Mucosa of descending colon (tissue), 3 donors: Measurements from ENCODE around the gene PKHD1. TPM values are rescaled to one million over a fixed set of nuclear protein-coding genes. Genes with fewer than 3 reads are reported as not detected.

Experiments
- ATAC-seq: fragments of 200-7000 bp; cut with Tn5 transposase; one replicate; pipeline ENCODE4 v1.9.1; 2020; ENCODE audit warnings: mild to moderate bottlenecking, moderate library complexity
- DNase-seq, 3 donors: peaks; one replicate each; pipeline ENCODE4 v3.0.0-alpha.2; 2020
- H3K36me3 ChIP-seq: fragments of 200-600 bp; one replicate; pipeline ENCODE4 v1.8.0; 2021; ENCODE audit warnings: low read depth, mild to moderate bottlenecking
- H3K4me1 ChIP-seq: fragments of 200-600 bp; one replicate; pipeline ENCODE4 v1.8.0; 2021; ENCODE audit warnings: low read depth, mild to moderate bottlenecking
- H3K4me3 ChIP-seq: fragments of 200-600 bp; one replicate; pipeline ENCODE4 v1.8.0; 2021; ENCODE audit warnings: mild to moderate bottlenecking
- H3K9me3 ChIP-seq: fragments of 200-600 bp; one replicate; pipeline ENCODE4 v1.8.0; 2021; ENCODE audit warnings: mild to moderate bottlenecking
- intact Hi-C, 2 donors: fragments of 100-400 bp; cut with DNase I in 1 of 2; cut with micrococcal nuclease in 1 of 2; formaldehyde crosslinking; loops; one replicate each; pipeline versions ENCODE4 v1.11.0 to v1.11.1; 2022; cut with DNase I, micrococcal nuclease
- total RNA-seq, 3 donors: library from RNA; stranded (reverse); fragmentation: NEBNext Ultra II Directional in 2 of 3; extraction: Animal tissue kit (Norgen Biotek cat#: 25700) in 2 of 3; gene quantifications; one replicate each; pipeline versions ENCODE4 v1.2.1 to v1.2.4, GENCODE V29; 2021 to 2023
- TF ChIP-seq, protein P1 (sequence below): fragments of 200-600 bp; IDR thresholded peaks from one replicate; pipeline ENCODE4 v1.8.0; 2022; ENCODE audit warnings: antibody characterized with exemption, mild to moderate bottlenecking
- donor health status: DM: no; HTN: no; CAD: no; lungs with moderate emphysema.
- donor health status: DM: no; HTN: no; CAD: no.
- donor health status: DM: no; HTN: yes; CAD: no.

PKHD1 gene
- total RNA-seq, 3 donors from 2014 or later: 0.12 to 0.22 (median 0.20) TPM

DNA sequence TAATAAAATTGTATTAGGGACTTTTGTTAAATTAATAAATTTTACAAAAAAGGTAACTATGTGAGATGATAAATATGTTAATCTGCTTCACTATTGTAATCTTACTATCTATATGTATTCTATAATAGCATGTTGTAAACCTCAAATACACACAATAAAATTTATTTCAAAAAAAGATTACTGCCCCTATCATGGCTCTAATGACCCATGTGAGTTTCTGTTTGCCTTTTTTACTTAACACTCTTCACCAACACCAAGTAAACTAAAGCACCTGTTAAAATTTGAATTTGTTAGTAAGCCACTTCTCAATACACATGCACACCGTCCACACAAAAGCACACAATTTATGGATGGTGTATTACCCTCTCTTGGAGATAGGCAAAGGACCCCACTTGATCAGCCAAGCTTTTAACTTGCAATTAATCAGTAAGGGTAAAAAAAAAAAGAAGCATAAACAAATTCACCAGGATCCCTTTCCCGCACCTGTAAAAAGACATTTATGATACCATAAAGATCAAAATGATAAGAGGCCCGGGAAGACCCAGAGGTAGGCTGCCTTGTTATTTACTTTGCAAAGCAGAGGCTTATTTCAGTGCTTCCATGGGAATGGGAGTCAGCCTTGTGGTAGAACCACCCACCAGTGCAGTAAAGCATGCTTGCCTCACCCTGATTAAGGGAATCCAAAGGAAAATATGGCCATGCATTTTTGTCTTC is 28.6 kb upstream of the PKHD1 start:
- Histone ChIP-seq H3K9me3 (peaks cover 10% of the 10 kb centered on the region), H3K36me3 (no peaks in the 10 kb centered on the region), H3K4me3 (no peak overlapping the region), H3K4me1 (no peaks in the 10 kb centered on the region)
- intact Hi-C loops: no loop called here
- DNase-seq (peak in 2 of 3 donors; percentile 32 to 70), ATAC-seq (peak; percentile 98)
- TF ChIP-seq, protein P1, sequence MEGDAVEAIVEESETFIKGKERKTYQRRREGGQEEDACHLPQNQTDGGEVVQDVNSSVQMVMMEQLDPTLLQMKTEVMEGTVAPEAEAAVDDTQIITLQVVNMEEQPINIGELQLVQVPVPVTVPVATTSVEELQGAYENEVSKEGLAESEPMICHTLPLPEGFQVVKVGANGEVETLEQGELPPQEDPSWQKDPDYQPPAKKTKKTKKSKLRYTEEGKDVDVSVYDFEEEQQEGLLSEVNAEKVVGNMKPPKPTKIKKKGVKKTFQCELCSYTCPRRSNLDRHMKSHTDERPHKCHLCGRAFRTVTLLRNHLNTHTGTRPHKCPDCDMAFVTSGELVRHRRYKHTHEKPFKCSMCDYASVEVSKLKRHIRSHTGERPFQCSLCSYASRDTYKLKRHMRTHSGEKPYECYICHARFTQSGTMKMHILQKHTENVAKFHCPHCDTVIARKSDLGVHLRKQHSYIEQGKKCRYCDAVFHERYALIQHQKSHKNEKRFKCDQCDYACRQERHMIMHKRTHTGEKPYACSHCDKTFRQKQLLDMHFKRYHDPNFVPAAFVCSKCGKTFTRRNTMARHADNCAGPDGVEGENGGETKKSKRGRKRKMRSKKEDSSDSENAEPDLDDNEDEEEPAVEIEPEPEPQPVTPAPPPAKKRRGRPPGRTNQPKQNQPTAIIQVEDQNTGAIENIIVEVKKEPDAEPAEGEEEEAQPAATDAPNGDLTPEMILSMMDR: no peak

DNA sequence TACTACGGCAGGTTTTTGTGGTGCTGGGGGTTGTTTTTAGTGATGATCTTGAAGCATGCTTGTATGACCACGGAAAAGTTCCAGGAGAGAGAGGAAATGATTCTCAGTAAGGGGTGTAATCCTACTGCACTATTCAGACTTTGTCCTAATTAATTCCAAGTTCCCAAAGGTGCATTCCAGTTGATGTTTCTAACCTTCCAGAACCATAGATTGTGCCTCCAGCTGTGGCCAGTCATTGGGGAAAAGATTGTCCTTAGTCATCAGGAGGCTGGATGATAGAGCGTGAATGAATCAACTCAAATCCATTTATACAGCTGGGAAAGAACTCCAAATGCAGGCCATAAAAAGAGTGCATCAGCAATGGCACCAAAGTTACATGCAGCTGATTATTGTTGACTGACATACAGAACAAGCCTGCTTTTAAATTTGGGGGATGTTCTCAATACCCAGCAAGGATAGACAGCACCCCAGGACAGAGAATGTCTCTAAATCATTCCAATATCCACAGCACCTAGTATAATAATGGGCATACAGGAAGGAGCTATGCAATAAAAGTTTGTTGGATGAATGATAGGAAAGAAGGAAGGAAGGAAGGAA is 27.8 kb upstream of the PKHD1 start:
- Histone ChIP-seq H3K36me3 (no peaks in the 10 kb centered on the region), H3K4me3 (no peak overlapping the region), H3K9me3 (peaks cover 10% of the 10 kb centered on the region), H3K4me1 (no peaks in the 10 kb centered on the region)
- ATAC-seq (peak; percentile 55), DNase-seq (no peak)
- intact Hi-C loops: no loop called here
- TF ChIP-seq, protein P1: no peak

DNA sequence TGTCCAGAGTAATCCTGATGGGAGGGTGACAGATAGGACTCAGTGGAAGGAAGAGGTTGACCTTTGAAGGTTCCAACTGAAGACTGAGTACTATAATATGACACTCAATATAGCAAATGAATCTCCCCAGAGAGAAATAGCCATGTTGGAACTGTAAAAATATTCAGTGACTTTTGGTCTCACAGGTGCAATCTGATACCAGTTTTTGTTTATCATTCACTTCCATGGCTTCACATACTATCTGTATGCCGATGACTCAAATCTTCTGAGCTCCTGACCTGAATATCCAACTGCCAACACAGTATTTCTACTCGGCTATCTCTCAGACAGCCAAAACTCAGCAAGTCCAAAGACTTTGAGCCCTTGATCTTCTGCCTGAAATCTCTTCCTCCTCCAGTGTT is 21.8 kb upstream of the PKHD1 start:
- ATAC-seq (no peak), DNase-seq (no peak)
- Histone ChIP-seq H3K9me3 (no peaks in the 10 kb centered on the region), H3K4me3 (no peak overlapping the region), H3K4me1 (no peaks in the 10 kb centered on the region), H3K36me3 (no peaks in the 10 kb centered on the region)
- TF ChIP-seq, protein P1: no peak
- intact Hi-C loops: no loop called here

GRCh38 chr6:52108128-52108527 is 20.7 kb upstream of the PKHD1 start:
- no peaks in the 10 kb centered on the region for H3K4me1 ChIP-seq
- no peaks in the 10 kb centered on the region for H3K9me3 ChIP-seq
- no peak overlapping the region for H3K4me3 ChIP-seq
- intact Hi-C loops: no loop called here
- TF ChIP-seq, protein P1: no peak
- no peaks in the 10 kb centered on the region for H3K36me3 ChIP-seq
- ATAC-seq (no peak), DNase-seq (no peak)

DNA sequence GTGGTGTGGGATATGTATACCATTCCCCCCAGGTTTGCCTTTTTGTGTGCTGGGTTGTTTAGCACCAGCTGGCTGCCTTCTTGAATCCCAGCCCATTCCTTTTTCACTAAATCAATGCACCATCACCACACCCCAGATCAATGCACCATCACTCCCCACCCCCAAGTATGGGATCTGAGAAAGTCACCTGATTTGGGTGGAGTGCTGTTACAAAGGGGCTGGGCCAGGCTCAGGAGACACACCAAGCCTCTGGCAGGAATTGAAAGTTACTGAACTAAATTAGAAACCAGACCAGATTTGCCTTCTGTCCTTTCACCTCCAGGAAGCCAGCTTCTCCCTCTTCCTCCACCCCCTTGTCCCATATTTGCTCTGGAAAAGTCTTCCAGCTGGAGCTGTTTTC is 19.6 kb upstream of the PKHD1 start:
- intact Hi-C loops: no loop called here

More for the DNA sequence above, 19.6 kb upstream of the PKHD1 start:
- Histone ChIP-seq H3K9me3 (no peaks in the 10 kb centered on the region), H3K4me1 (no peaks in the 10 kb centered on the region), H3K4me3 (no peak overlapping the region), H3K36me3 (no peaks in the 10 kb centered on the region)
- DNase-seq: no peak
- ATAC-seq: peak; percentile 24
- TF ChIP-seq, protein P1: no peak
